ENCODE results near the gene NRTN.
"Not testable (repeated sequence)": the region's sequence is repeated elsewhere in the genome, so short reads cannot be mapped to it uniquely, and the experiment has no call there.

The NRTN gene

GRCh38 chr19:5873617-5874199 is 68.8 kb downstream of the NRTN start:
- DNase-seq, result no peak

DNA sequence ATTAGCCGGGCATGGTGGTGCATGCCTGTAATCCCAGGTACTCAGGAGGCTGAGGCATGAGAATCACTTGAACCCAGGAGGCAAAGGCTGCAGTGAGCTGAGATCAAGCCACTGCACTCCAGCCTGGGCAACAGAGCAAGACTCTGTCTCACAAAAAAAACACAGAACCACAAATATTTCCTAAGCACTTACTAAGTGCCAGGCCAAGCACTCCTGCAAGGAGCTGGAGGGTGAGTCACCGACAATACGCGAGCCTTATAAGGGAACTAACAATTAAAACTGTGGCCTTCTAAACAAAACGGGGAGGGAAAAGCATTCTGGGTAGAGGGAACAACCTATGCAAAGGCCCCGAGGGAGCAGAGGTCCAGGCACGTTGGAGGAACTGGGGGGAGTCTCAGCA is 69.6 kb downstream of the NRTN start:
- not testable (repeated sequence) for DNase-seq

GRCh38 chr19:5877427-5877826 is 72.6 kb downstream of the NRTN start:
- DNase-seq, result no peak

- DNase-seq, result no peak
Measured at GRCh38 chr19:5877882-5878281, 73.0 kb downstream of the NRTN start.
